Kasumi-1 (cell line): ENCODE data around the gene GTSE1.
A peak's percentile ranks its signal among the peaks of the same experiment; 100 is the strongest.
"Not testable (repeated sequence)": the region's sequence is repeated elsewhere in the genome, so short reads cannot be mapped to it uniquely, and the experiment has no call there.

Source experiments
- DNase-seq, 2 experiments: peaks; one replicate each; lab custom pipeline; 2025; lab: John Stamatoyannopoulos, UW

The GTSE1 gene

DNA sequence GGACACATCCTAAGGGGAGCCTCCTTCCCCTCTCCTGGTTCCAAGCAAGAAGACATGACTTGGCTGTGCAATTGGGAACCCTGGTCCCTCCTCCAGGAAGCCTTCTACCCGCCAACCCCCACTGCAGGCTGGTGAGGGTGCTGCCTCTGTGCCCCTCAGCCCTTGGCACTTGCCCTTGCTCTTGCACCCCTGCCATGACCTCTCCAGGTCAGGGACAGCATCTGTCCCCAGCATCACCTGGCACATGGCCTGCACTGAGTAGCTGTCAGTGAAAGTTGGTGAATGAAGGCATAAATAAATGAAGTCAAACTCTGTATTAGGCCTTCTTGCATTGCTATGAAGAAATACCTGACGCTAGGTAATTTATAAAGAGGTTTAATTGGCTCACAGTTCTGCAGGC lies 1.9 kb upstream of the GTSE1 start:
- no peak for DNase-seq

DNA sequence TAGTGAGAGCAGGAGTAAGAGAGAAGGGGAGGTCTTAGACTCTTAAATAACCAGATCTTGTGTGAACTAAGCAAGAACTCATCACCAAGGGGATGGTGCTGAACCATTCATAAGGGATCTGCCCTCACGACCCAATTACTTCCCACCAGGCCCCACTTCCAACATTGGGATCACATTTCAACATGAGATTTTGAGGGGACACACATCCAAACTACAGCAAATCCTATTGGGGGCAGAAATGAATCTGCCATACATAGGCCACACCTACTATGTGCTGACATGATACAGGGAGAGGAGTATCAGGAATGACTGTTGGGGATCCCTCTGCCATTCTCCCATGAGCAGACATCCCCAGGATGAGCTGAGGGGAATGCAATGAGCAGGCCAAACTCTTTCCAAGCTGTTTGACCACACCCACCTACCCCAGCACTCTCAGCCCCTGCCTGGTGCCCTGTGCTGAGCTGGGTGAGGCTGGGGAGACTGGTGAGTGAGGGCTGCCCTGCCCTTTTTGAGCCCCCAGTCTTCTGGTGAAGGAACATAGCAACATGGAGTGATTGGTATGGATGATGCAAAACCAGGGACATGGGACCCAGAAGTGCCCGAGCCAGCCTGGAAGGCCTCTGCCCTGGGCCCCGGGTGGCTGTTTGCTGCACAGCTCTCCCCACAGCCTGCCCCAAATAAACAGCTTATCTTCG lies 1.2 kb upstream of the GTSE1 start:
- DNase-seq = no peak

DNA sequence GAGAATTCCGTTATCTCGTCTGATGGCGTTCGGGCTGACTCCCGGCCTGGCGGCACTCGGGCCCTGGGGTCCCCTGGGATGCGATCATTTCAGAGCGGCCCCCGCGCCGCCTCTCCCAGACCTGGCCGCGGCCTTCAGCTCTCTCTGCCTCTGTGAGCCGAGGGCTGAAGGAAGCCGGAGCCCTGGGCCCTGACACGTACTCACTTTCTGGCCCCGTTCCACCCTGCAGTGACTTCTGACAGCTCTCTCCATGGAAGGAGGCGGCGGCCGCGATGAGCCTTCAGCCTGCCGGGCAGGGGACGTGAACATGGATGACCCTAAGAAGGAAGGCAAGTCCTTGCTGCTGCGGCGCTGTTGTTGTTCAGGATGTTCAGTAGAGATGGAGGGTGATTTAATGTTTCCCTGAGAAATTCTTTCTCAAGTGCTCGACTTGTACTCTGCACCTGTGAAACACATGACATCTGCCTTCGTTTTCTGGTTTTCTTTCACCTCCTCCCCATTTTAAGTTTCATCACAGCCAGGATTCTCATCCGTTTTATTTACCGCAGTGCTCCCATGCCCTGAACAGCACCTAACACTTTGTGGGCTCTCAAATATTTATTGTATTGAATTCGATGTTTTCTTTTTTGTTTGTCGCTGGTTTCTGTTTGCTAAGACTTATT lies 612 bp downstream of the GTSE1 start:
- peak; percentile 7 to 10 for DNase-seq

DNA sequence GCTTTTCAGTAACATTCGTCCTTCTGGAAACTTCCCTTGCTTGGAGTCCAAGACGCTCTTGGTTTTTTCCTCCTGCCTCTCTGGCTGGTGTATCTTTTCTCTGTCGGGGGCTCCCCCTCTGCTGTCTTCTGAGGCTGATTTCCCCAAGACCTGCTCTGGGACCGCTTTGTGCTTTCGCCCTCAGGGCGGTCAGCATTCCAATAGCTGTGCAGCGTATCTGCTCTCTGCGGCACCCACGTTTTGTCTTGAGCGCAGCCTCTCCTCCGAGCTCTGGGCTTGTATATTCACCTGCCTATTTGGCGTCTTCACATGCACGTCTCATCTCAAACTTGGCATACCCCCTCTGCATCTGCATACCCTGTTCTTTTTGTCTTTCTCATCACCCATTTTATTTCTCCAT lies 2.4 kb downstream of the GTSE1 start:
- DNase-seq = no peak

DNA sequence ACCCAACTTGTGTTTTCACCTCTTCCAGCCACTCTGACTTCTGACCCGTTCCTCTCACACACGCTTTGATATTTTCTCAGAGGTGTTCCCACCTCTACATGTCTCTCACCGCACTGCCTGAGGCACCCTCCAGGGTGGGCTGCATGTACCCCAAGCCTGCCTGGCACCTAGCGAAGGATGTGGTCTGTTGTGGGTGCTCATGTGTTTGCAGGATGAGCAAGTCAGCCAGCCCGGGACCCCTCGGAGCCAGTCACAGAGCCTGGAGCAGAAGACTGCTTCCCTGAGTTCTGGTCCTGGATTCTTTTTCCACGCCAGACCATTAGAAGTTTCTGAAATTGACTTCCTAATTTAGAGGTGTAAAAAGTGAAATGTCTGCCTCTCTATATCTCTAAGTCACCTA lies 3.8 kb downstream of the GTSE1 start:
- no peak for DNase-seq

DNA sequence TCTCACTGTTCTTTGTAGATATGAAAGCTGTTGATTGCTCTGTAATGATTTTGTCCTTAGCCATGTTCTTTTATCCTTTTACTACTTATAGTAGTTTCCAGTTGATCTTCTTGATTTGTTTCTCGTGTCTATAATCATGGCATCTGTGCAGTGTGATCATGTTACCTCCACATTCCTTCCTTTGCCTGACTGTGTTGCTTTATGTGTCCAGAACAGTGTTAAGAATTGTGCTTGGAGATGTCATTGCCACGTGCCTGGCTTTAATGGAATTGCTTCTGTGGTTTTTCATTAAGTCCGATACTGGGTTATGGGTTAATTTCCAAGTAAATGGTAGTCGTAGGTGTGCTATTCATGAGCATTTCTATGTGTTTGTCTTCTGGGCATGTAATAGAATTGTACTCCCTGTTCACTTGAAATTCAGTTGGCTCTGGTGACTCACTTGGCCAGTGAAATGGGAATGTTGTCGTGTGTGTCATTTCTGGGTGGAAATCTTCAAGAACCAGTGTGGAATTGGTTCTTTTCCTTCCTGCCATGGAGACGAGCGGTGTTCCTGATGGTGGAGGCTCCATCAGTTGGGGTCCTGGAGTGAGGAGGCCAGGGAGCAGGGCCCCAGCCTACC lies 6.8 kb downstream of the GTSE1 start:
- no peak for DNase-seq

DNA sequence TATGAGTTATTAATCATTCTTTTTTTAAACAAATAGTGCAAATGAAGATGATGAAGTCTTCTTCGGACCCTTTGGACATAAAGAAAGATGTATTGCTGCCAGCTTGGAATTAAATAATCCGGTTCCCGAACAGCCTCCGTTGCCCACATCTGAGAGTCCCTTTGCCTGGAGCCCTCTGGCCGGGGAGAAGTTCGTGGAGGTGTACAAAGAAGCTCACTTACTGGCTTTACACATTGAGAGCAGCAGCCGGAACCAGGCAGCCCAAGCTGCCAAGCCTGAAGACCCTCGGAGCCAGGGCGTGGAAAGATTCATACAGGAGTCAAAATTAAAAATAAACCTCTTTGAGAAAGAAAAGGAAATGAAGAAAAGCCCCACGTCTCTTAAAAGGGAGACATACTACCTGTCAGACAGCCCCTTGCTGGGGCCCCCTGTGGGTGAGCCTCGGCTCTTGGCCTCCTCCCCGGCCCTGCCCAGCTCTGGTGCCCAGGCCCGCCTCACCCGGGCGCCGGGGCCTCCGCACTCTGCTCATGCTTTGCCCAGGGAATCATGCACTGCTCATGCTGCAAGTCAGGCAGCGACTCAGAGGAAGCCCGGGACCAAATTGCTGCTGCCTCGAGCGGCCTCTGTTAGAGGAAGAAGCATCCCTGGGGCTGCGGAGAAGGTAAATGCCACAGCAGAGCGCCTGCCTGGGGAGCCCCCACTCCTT lies 11.8 kb downstream of the GTSE1 start:
- DNase-seq = no peak

DNA sequence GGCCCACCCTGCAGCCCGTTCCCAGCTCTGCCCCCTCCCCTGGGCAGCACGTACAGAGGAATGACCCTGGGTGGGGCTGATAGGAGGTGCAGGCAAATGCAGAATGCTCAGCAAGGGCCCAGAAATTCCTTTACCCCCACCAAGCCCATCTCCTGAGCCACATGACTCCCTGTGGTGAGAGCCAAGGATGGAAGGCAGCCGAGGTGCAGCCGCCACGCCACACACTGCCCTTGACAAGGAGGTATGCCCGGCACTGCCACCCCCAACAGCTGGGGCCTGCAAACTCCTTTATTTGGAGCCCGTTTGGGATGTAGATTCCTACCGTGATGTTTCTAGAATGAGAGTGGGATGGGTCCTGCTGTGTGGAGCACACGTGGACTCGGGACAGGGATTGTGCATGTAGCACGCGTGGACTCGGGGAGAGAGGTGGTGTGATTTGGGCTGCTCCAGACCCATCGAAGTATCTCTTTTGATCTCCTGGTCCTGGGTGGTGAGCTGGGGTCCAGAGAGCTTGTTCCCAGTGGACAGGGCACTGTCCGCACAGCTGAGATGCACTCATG lies 12.9 kb downstream of the GTSE1 start:
- DNase-seq = no peak

DNA sequence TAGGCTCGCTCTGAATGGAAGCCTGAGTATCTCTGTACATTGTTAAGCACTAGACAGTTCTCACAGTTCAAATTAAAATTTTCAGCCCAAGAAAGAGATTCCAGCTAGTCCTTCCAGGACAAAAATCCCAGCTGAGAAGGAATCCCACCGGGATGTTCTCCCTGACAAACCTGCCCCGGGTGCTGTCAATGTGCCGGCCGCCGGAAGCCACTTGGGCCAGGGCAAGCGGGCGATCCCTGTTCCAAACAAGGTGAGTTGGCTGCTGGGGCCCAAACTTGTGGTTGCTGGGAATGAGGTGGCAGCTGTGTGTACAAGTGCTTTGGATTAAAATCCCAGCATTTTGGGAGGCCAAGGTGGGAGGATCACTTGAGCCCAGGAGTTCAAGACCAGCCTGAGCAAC lies 15.4 kb downstream of the GTSE1 start:
- DNase-seq = no peak

DNA sequence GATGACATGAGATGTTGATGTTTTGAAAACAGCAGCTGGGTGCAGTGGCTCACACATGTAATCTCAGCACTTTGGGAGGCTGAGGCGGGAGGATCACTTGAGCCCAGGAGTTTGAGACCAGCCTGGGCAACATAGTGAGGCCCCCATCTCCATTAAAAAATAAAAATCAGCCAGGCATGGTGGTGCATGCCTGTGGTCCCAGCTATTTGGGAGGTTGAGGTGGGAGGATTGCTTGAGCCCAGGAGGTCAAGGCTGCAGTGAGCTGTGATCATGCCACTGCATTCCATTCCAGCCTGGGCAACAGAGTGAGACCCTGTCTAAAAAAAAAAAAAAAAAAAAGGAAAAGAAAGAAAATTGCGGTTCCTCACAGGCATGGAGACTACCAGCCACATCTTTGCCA lies 16.2 kb downstream of the GTSE1 start:
- DNase-seq = not testable (repeated sequence)

DNA sequence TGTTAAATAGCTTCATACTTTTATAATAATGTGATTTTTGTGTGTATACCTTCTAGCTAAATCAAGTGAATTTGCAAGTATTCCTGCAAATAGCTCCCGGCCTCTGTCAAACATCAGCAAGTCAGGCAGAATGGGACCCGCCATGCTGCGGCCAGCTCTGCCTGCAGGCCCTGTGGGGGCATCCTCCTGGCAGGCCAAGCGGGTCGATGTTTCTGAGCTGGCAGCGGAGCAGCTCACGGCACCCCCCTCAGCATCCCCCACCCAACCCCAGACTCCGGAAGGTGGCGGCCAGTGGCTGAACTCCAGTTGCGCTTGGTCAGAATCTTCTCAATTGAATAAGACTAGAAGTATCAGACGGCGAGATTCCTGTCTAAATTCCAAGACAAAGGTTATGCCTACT lies 19.3 kb downstream of the GTSE1 start:
- DNase-seq = no peak

DNA sequence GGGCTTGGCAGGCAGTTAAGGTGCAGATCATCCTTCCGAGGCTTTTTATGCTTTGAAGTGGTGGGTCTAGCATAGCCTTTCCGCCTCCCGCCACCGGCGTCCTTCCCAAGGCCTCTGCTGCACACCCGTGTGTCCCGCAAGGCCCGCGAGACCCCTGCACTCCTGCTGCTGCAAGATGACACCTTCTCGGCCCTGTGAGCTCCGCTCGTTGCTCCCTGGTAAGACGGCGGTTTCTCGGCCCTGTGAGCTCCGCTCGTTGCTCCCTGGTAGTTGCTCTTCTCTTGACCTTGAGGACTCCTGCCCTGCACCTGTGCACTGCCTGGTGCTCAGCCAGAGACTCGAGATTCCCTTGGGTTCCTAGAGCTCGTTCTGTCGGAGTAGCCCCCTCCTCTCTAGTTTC lies 21.0 kb downstream of the GTSE1 start:
- DNase-seq = no peak

DNA sequence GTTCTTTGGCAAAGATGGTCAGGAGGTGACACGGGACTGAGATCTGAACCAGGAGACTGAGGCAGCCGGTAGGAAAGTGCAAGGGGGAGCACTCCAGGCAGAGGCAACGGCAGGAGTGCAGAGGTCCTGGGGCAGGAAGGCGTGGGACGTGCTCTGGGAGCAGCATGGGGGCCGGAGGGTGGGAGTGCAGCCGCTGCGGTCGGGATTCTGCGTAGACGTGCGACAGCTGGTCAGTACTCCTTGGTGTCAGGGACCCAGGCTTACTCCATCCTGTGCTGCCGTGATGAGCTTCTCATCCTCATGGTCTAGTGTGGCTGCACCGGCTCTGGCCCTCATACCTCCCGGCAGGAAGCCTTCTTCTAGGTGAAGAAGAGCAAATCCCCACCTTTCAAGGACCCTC lies 21.9 kb downstream of the GTSE1 start:
- no peak for DNase-seq

DNA sequence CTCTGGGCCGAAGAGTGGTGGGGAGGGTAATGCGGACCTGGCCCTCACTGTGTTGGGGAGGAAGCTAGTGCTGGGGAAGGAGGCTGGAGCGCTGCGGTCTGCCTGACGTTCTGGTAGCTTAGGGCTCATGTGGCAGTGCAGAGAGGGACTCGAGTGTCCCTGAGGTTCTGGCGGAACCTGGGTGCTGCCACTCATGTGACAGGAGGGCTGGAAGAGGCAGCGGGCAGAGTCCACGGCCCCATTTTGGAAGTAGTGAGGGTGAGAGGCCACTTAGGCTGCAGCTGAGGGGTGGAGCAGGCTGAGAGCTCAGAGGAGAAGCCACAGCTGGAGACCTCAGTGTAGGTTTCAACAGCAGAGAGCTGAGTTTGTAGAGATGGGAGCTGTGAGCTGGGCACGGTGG lies 22.6 kb downstream of the GTSE1 start:
- DNase-seq = no peak

DNA sequence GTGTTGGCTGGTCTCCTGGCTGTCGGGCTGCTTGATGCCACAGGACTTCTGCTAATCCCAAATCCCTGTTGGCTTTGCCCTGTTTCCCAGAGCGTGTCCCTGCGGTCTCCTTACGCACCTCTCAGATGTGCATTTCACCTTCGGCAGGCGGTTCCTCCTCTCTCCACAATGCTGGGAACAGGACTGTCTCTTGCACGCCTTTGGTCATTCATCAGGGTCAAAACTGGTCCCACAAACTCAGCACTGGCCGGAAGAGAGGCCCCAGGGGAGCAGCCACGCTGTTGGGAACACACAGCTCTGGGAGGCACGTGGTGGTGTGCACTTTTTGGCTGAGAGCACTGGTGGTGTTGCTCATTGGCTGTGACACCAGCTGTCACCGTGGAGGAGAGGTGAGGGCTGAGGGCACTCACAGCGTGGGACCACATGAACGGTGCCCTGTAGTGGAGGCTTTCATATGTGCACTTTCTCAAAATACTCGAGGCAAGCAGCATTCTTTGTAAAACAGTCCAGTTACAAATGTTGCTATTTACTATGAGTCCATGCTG lies 23.6 kb downstream of the GTSE1 start:
- DNase-seq = no peak

DNA sequence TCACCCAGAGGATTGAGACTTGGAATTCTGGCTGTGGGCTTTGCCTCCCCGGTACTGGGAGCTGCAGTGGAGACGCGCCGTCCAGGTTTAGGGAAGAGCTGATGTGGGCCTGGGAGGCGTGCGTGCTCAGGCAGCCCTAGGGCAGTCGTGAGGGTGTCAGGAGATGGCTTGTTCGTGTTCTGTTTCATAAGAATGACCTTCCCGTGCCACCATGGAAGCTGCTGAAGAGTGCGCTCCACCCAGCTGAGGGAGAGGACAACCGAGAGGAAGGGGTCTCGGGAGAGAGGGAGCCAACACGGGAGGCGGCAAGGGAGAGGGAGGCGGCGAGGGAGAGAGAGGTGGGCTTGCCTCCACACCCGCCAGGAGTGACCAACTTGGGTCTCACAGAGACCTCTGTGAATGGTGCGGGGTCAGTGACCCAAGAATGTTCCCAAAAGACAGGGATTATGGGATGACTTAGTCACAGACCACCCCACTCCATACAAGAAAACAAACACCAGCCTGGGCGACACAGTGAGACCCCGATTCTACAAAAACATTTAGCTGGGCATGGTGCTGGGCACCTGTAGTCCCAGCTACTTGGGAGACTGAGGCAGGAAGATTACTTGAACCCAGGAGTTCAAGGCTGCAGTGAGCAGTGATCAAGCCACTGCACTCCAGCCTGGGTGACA lies 24.2 kb downstream of the GTSE1 start:
- no peak for DNase-seq

DNA sequence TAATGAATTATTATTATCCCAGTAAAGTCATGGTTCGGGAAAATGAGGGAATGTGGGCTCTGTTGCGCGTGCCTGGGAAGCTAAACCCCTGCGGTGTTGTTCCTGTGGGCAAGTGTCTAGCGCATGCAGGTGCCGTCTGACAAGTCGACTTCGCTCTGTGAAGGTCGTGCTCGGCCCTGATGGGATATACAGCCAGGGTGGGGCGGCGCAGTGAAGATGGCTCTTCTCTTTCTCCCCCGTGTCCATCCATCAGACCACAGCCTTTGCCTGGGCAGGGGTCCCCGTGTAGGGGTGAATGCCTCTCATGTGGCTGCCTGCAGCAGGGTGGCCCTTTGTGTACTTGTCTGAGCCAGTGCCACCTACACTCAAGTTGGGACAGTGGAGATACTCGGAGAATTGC lies 26.0 kb downstream of the GTSE1 start:
- DNase-seq = no peak

DNA sequence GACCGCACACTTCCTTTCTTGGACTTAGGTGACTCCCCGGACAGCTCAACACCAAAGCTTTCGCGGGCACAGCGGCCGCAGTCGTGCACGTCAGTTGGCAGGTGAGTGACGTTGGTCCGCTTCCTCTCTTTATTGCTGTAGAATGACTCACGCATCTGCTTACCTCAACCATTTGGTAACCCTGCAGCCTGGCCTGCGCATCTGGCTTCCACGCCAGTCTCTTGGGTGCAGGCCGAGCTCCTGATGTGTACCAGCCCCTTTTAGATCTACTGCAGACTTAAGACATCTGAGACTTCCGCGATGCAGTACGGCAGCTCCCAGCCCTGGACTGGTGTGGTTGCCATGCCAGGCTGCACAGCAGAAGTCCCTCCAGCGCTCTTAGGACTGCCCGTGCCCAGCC lies 26.5 kb downstream of the GTSE1 start:
- DNase-seq = no peak

DNA sequence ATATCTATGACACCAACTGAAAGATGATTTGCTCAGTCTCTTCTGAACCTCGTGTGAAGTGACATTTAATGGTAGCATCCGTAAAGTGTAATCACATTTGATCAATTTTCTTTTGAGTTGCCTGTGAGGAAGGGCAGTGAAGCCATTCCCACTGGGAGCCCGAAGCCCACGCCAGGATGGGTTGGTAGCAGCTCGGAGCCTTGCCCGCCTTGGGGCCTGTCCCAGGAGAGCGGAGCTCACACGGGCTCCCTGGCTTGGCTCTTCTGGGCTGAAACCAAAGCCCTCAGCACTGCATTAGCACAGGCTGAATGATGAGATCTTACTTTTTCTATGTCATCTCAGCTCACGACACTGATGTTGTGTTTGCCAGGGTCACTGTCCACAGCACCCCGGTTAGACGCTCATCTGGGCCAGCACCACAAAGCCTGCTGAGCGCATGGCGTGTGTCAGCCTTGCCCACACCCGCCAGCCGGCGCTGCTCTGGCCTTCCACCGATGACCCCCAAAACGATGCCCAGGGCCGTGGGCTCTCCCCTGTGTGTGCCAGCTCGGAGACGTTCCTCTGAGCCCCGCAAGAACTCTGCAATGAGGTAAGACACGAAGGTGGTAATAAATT lies 29.5 kb downstream of the GTSE1 start:
- DNase-seq = no peak

DNA sequence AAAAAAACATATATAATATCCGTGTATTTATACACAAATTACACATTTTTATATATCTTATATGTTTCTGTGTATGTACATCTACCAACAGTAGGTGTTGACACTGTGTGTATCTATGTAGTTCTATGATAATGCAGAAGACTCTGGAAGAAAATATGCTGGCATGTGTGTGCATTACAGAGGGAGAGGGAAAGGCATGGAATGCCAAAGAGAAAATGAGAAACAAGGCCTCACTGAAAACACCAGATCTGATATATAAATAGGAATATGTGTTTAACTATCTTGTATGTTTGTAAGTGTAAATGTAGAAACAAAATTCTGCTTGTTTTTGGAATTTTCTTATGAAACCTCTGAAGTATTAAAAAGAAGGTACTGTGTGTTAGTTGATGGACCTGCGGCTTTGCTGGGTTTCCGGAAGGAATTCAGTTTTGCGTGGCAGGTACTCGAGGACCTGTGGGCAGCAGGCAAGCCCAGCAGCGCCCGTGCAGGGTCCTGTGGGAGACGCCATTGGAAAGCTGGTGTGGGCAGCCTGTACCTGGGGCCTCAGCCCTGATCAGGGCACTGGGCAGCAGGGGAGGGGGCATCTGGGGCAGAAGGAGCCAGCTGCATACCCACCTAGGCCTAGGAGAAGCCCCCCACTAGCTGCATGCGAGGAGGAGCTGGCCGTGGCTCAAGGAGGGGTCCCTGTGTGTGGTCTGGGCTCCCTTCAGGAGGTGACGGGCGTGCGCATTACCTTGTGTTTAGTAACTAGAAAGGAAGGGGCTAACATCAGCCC lies 31.2 kb downstream of the GTSE1 start:
- DNase-seq = no peak

DNA sequence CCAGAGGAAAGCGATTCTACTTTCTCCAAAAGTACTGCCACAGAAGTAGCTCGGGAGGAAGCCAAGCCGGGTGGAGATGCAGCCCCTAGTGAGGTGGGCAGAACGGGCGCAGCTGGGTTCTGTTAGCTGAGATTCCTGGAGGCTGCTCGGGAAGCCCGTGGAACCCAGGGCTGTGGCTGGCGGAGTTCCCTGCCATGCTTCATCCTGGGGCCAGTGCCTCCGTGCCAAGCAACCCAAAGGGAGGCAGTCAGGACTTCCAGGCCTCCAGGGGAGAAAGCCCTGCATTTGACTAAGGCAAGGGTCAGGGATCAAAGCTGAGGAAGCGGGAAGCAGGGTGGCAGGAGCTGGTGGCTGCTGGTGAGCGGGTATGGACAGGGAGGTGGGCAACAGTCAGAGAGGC lies 32.1 kb downstream of the GTSE1 start:
- no peak for DNase-seq
